Nephron (organoid): ENCODE data around the gene ST3GAL4.
A peak's percentile ranks its signal among the peaks of the same experiment; 100 is the strongest.
"Not testable (repeated sequence)": the region's sequence is repeated elsewhere in the genome, so short reads cannot be mapped to it uniquely, and the experiment has no call there.

Experiments used
- H3K27ac Mint-ChIP-seq, 3 experiments: 2 replicates each; pipeline ENCODE4 v1.8.0; 2020; ENCODE audit warnings: mixed read lengths in 3 of 3, mild to moderate bottlenecking in 2 of 3, moderate library complexity in 1 of 3
- H3K27me3 Mint-ChIP-seq: 2 replicates; pipeline ENCODE4 v1.8.0; 2021; ENCODE audit warnings: low read depth, mild to moderate bottlenecking, moderate library complexity, mixed read lengths
- H3K36me3 Mint-ChIP-seq: 2 replicates; pipeline ENCODE4 v1.8.0; 2020; ENCODE audit warnings: low read depth, mixed read lengths
- H3K4me1 Mint-ChIP-seq: 2 replicates; pipeline ENCODE4 v1.8.0; 2020; ENCODE audit warnings: mixed read lengths
- H3K4me3 Mint-ChIP-seq, 3 experiments: 2 replicates each; pipeline ENCODE4 v1.8.0; 2020; ENCODE audit warnings: mild to moderate bottlenecking in 3 of 3, mixed read lengths in 3 of 3, moderate library complexity in 2 of 3
- H3K9me3 Mint-ChIP-seq: 2 replicates; pipeline ENCODE4 v1.8.0; 2020; ENCODE audit warnings: mixed read lengths
- TF ChIP-seq, protein P1 (sequence below), 3 experiments: fragments of 200-600 bp; sonication (generic); IDR thresholded peaks; one replicate each; pipeline ENCODE4 v1.5.0; 2021; ENCODE audit warnings: antibody characterized with exemption in 3 of 3; ENCODE audit not compliant: unreplicated experiment in 3 of 3

Gene ST3GAL4

DNA sequence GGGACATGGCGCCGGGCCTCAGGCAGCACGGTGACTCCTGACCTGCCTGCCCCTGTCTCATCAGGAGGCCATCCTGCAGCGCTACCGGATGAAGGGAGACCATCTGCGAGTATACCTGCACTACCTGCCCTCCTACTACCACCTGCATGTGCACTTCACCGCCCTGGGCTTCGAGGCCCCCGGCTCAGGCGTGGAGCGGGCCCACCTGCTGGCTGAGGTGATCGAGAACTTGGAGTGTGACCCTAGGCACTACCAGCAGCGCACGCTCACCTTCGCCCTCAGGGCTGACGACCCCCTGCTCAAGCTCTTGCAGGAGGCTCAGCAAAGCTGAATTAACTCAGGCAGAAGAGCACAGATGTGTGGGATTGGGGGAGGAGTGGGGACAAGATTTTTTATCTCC lies 10.2 kb upstream of the ST3GAL4 start:
- H3K4me1 Mint-ChIP-seq: peaks cover 56% of the 10 kb centered on the region
- TF ChIP-seq, protein P1, sequence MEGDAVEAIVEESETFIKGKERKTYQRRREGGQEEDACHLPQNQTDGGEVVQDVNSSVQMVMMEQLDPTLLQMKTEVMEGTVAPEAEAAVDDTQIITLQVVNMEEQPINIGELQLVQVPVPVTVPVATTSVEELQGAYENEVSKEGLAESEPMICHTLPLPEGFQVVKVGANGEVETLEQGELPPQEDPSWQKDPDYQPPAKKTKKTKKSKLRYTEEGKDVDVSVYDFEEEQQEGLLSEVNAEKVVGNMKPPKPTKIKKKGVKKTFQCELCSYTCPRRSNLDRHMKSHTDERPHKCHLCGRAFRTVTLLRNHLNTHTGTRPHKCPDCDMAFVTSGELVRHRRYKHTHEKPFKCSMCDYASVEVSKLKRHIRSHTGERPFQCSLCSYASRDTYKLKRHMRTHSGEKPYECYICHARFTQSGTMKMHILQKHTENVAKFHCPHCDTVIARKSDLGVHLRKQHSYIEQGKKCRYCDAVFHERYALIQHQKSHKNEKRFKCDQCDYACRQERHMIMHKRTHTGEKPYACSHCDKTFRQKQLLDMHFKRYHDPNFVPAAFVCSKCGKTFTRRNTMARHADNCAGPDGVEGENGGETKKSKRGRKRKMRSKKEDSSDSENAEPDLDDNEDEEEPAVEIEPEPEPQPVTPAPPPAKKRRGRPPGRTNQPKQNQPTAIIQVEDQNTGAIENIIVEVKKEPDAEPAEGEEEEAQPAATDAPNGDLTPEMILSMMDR (IDR thresholded peaks at IDR 0.05; ENCODE audit: unreplicated experiment in 3 of 3): no peak
- no peak overlapping the region for H3K4me3 Mint-ChIP-seq

GRCh38 chr11:126345759-126346585 lies 9.5 kb upstream of the ST3GAL4 start:
- peaks cover 3% of the 10 kb centered on the region for H3K27me3 Mint-ChIP-seq
- peak overlapping the region in 2 of 3 experiments; percentile 7 to 42 for H3K4me3 Mint-ChIP-seq
- H3K9me3 Mint-ChIP-seq: no peaks in the 10 kb centered on the region
- peaks cover 56% of the 10 kb centered on the region for H3K4me1 Mint-ChIP-seq
- peak overlapping the region in 2 of 3 experiments; percentile 87 to 94 for H3K27ac Mint-ChIP-seq
- TF ChIP-seq, protein P1 (IDR thresholded peaks at IDR 0.05; ENCODE audit: unreplicated experiment in 3 of 3): no peak
- H3K36me3 Mint-ChIP-seq: peaks cover 41% of the 10 kb centered on the region

More for the DNA sequence above, 10.2 kb upstream of the ST3GAL4 start:
- Mint-ChIP-seq H3K36me3 (peaks cover 36% of the 10 kb centered on the region), H3K9me3 (no peaks in the 10 kb centered on the region), H3K27ac (peak overlapping the region in 1 of 3 experiments; percentile 94), H3K27me3 (peaks cover 3% of the 10 kb centered on the region)

DNA sequence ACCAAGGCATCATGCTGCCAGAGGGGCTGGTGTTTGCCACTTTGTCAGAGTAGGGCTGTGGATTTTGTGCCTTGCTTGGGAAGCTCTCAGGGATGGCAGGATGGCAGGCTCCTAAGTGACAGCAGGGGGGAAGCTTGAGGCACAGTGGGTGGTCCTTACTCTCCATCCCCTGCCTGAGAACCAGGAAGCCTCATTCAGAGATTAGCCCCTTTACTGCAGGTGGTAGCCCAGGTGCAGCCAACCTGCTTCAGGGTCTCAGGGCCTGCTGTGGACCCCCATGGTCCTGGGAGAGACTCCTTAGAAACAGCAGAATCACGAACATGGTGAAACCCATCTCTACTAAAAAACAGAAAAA lies 8.9 kb upstream of the ST3GAL4 start:
- H3K27ac Mint-ChIP-seq: peak overlapping the region in 2 of 3 experiments; percentile 87 to 94
- peak overlapping the region in 1 of 3 experiments; percentile 42 for H3K4me3 Mint-ChIP-seq
- H3K36me3 Mint-ChIP-seq: peaks cover 39% of the 10 kb centered on the region
- H3K4me1 Mint-ChIP-seq: peaks cover 53% of the 10 kb centered on the region
- TF ChIP-seq, protein P1 (IDR thresholded peaks at IDR 0.05; ENCODE audit: unreplicated experiment in 3 of 3): no peak
- no peaks in the 10 kb centered on the region for H3K9me3 Mint-ChIP-seq
- no peaks in the 10 kb centered on the region for H3K27me3 Mint-ChIP-seq

DNA sequence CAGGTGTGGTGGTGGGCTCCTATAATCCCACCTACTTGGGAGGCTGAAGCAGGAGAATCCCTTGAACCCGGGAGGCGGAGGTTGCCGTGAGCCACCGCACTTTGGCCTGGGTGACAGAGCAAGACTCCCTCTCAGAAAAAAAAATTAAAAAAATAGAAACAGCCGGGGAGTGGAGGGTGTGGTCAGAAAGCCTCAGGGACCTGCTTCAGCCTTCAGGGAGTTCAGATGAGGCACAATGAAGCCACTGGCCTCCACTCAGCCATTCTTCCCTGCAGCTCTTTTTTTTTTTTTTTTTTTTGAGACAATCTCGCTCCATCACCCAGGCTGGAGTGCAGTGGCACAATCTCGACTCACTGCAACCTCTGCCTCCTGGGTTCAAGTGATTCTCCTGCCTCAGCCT lies 8.5 kb upstream of the ST3GAL4 start:
- Mint-ChIP-seq H3K4me1 (peaks cover 49% of the 10 kb centered on the region), H3K36me3 (peaks cover 36% of the 10 kb centered on the region)
- not testable (repeated sequence) for H3K4me3 Mint-ChIP-seq, H3K9me3 Mint-ChIP-seq, H3K27me3 Mint-ChIP-seq, H3K27ac Mint-ChIP-seq

GRCh38 chr11:126347751-126348668 lies 7.5 kb upstream of the ST3GAL4 start:
- H3K27me3 Mint-ChIP-seq: no peaks in the 10 kb centered on the region
- peaks cover 29% of the 10 kb centered on the region for H3K36me3 Mint-ChIP-seq
- H3K9me3 Mint-ChIP-seq: no peaks in the 10 kb centered on the region
- peak overlapping the region; percentile 29 to 91 (median 58) for H3K27ac Mint-ChIP-seq
- peak overlapping the region in 1 of 3 experiments; percentile 49 for H3K4me3 Mint-ChIP-seq
- TF ChIP-seq, protein P1 (IDR thresholded peaks at IDR 0.05; ENCODE audit: unreplicated experiment in 3 of 3): no peak
- peaks cover 52% of the 10 kb centered on the region for H3K4me1 Mint-ChIP-seq
